ENCODE measurements around the gene MTERF4.

The MTERF4 gene

GRCh38 chr2:241102239-241102803 is at the start of gene MTERF4:
MTERF4 (minus strand) TSS chr2:241102287; CDS start chr2:241102273, 14 bp downstream.
- peak; percentile 85 for DNase-seq (ENCODE audit: low spot score)

GRCh38 chr2:241150660-241151530 is 48.8 kb upstream of the MTERF4 start:
- peak; percentile 5 for DNase-seq (ENCODE audit: low spot score)

- peak; percentile 94 for DNase-seq (ENCODE audit: low spot score)
These were observed 48.0 kb upstream of the MTERF4 start, which contains the start of gene PPP1R7 for GRCh38 chr2:241149925-241150659. PPP1R7 (plus strand) TSS chr2:241150467; CDS start chr2:241150496, 29 bp downstream.

GRCh38 chr2:241149675-241149924 is 47.5 kb upstream of the MTERF4 start:
- no peak for DNase-seq (ENCODE audit: low spot score)

- peak; percentile 94 for DNase-seq (ENCODE audit: low spot score)
These were observed 47.0 kb upstream of the MTERF4 start, which contains the start of gene PASK for GRCh38 chr2:241148891-241149674. PASK (minus strand) TSS chr2:241149472; CDS start chr2:241143032, 6,440 bp downstream.

- peak; percentile 5 for DNase-seq (ENCODE audit: low spot score)
These were observed 46.2 kb upstream of the MTERF4 start for GRCh38 chr2:241148239-241148638.

- DNase-seq (ENCODE audit: low spot score): no peak
These were observed 45.2 kb upstream of the MTERF4 start for GRCh38 chr2:241147336-241147735.

- DNase-seq (ENCODE audit: low spot score): no peak
These were observed 44.2 kb upstream of the MTERF4 start for GRCh38 chr2:241146286-241146685.

- no peak for DNase-seq (ENCODE audit: low spot score)
These were observed 40.5 kb upstream of the MTERF4 start for GRCh38 chr2:241142593-241142992.

GRCh38 chr2:241142063-241142462 is 40.0 kb upstream of the MTERF4 start:
- no peak for DNase-seq (ENCODE audit: low spot score)

- DNase-seq (ENCODE audit: low spot score): no peak
These were observed 39.2 kb upstream of the MTERF4 start for GRCh38 chr2:241141214-241141770.

GRCh38 chr2:241140445-241140840 is 38.4 kb upstream of the MTERF4 start:
- no peak for DNase-seq (ENCODE audit: low spot score)

GRCh38 chr2:241139531-241140444 is 37.7 kb upstream of the MTERF4 start:
- DNase-seq (ENCODE audit: low spot score): no peak

- DNase-seq (ENCODE audit: low spot score): no peak
These were observed 36.4 kb upstream of the MTERF4 start for GRCh38 chr2:241138471-241138870.

- DNase-seq (ENCODE audit: low spot score): no peak
These were observed 35.4 kb upstream of the MTERF4 start for GRCh38 chr2:241137276-241138190.

GRCh38 chr2:241136661-241137260 is 34.7 kb upstream of the MTERF4 start:
- no peak for DNase-seq (ENCODE audit: low spot score)

GRCh38 chr2:241136191-241136590 is 34.1 kb upstream of the MTERF4 start:
- DNase-seq (ENCODE audit: low spot score): no peak

- DNase-seq (ENCODE audit: low spot score): no peak
These were observed 33.6 kb upstream of the MTERF4 start for GRCh38 chr2:241135737-241136136.

- DNase-seq (ENCODE audit: low spot score): no peak
These were observed 32.6 kb upstream of the MTERF4 start for GRCh38 chr2:241134711-241135110.
